Measurements from ENCODE around the gene CBX5. TPM values are rescaled to one million over a fixed set of nuclear protein-coding genes. Genes with fewer than 3 reads are reported as not detected.

CBX5 gene
- total and polyA plus RNA-seq, 9 of the 15 experiments (the other 6 are each of a cell fraction or from before 2014, with no cell fraction given) = 32.6 to 102 (median 59.2) TPM

- peak; percentile 93 to 98 (median 94) for TF ChIP-seq CTCF (IDR thresholded peaks at IDR 0.05 in 2 of 3, conservative IDR thresholded peaks at IDR 0.05 in 1 of 3; ENCODE audit: insufficient read depth in 2 of 3, low read depth in 1 of 3, low read length in 3 of 3)
- TF ChIP-seq PYGO2 (tag; IDR thresholded peaks at IDR 0.05) = no peak
- TF ChIP-seq TBL1XR1 (IDR thresholded peaks at IDR 0.05; ENCODE audit: low read length in 2 of 2) = no peak
- no peak for TF ChIP-seq POU5F1 (IDR thresholded peaks at IDR 0.05; ENCODE audit: borderline replicate concordance, low read depth, low read length, partially characterized antibody)
- no peak for TF ChIP-seq ZNF224 (CRISPR knock-in tag; IDR thresholded peaks at IDR 0.05)
- 0 out of 2 replicates have a peak, but pooled peaks have one; percentile 20 for TF ChIP-seq HMGXB4 (CRISPR knock-in tag; IDR thresholded peaks at IDR 0.05)
- no peak for TF ChIP-seq TEAD2 (tag; IDR thresholded peaks at IDR 0.05)
- no peak for TF ChIP-seq ZNF511 (CRISPR knock-in tag; IDR thresholded peaks at IDR 0.05)
- no peak for TF ChIP-seq ARID3A (IDR thresholded peaks at IDR 0.05; ENCODE audit: borderline replicate concordance, low read depth, low read length)
- TF ChIP-seq ZC3H4 (CRISPR knock-in tag; IDR thresholded peaks at IDR 0.05; ENCODE audit: borderline replicate concordance) = no peak
- TF ChIP-seq ZNF23 (CRISPR knock-in tag; IDR thresholded peaks at IDR 0.05) = no peak
- TF ChIP-seq MAFK (IDR thresholded peaks at IDR 0.05; ENCODE audit: low read length) = no peak
- TF ChIP-seq FOXP4 (CRISPR knock-in tag; IDR thresholded peaks at IDR 0.05; ENCODE audit: borderline replicate concordance) = no peak
- peak; percentile 79; the same call in 1 of the 2 replicates for TF ChIP-seq CTBP1 (IDR thresholded peaks at IDR 0.05; ENCODE audit: borderline replicate concordance)
- no peak for TF ChIP-seq HMG20A (CRISPR knock-in tag; conservative IDR thresholded peaks at IDR 0.05)
- TF ChIP-seq CBX1 (IDR thresholded peaks at IDR 0.05; ENCODE audit: low read depth) = no peak
- TF ChIP-seq NFYB (IDR thresholded peaks at IDR 0.05; ENCODE audit: extremely low read depth, insufficient read length) = no peak
- no peak for TF ChIP-seq PCBP1 (IDR thresholded peaks at IDR 0.05; ENCODE audit: low read depth, low read length, poor library complexity, severe bottlenecking)
- TF ChIP-seq NCOA1 (IDR thresholded peaks at IDR 0.05; ENCODE audit: low read depth) = no peak
- TF ChIP-seq ZBED1 (IDR thresholded peaks at IDR 0.05) = no peak
Measured at GRCh38 chr12:54207539-54208294, 72.2 kb downstream of the CBX5 start (continued).
